GM21367 (cell line): ENCODE measurements around the gene ENAH.

Source experiments
- ATAC-seq: cut with Tn5 transposase; IDR thresholded peaks from one replicate; pipeline ENCODE4 v1.9.1; 2021; ENCODE audit not compliant: unreplicated experiment

ENAH gene

DNA sequence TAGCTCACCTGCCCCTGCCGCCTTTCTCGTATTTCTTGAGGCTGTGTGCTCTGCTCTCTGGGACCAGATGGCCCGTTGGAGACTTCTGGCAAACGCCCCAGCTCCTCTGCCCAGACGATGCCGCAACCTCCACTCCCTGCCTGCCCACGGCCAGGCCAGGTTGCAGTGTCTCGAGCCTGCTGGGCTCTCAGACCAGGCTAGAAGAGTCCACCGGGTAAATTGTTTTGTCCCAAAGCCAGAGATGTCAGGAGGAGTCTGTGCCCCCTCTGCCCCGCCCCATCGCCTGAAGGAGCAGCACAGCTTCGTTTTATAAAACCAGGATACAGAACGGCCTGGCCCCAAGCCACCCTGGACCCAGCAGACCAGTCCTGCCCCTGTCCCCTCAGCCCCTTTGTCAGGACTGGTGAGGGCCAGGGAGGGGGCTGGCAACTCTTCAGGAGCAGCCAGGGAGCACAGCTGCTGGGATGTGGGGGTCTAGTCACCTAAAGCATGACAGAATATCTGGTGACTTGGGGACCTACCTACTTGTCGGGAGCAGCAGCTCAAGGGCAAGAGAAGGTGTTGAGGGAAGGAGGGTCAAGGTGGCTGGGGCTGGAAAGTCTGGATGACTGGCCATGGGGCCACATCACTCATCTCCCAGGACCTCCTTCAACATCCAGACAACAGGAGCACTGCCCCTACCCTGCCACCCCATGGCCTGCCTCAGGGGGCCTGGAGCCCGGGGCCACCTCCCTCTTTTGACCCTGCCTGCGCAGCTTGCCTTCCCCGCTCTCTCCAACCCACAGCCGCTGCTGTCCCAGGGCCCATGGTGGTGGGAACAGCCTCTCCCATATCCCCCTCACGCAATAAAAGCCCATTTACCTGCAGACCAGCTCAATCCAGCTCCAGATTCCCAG lies 191.1 kb downstream of the ENAH start:
- no peak for ATAC-seq

DNA sequence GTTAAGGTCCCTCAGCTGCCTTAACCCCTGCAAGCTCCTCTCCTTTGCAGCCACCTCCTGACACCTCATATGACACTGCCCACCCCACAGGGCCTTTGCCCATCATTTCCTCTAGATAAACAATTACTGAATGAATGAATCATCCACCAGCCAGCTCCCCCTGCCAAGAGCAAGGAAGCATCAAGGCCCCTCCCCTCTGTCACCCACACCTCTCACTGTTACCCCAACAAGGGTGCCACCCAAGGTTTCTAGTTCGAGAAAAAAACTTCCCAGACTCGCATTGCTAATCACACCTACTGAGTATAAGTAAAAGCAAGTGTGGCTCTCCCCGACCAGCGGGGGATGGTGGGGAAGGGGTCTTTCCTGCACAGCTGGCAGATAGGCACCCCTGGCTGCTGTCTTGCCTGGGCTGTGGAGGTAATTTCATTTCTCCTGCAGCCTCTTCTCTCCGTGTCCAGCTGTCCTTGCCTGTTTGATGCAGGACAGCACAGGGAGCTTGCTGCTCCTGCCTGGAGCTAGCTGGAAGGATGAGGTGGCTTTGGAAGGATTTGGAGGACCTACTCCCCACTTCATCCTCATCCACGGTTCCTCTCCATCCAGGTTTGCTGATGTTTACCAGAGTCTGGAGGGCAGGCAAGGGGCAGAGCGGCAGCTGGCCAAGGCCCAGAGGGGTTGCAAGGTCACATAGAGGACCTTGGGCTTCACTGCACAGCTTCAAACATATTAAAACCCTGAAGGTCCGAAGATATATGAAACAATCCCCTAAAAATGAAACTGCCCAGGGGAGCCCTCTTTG lies 192.0 kb downstream of the ENAH start:
- no peak for ATAC-seq

DNA sequence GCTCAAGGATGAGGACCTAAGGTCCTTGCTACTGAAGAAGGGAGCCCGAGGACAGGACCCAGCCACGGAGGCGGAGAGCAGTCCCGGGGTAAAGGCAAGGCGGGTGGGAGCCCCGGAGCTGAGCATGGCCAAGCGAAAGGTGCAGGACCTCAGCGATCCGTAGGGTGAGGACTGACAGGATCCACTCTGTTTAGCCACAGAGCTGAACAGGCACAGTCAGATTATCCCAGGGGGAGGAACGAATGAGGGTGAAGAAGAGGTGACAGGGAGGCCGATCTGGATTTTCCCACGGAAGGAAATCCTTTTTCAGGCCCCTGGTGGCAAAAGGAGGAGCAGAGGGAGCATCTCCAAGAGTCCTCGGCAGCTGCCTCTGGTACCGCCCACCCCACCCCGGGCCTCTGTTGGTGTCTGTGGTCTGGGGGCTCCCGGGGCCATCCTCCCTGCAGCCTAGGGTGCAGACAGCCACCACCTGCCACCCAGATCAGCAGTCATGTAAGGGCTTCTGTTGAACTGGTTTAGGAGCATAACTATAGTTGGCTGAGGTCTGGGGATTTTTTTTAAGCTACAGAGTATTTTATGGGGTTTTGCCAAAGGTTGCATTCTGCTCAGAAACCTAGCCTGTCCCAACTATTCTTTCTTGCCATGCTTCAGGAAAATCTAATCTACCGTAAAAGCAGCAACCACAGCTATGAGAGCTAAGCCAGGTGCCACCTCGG lies 192.7 kb downstream of the ENAH start:
- ATAC-seq: no peak

DNA sequence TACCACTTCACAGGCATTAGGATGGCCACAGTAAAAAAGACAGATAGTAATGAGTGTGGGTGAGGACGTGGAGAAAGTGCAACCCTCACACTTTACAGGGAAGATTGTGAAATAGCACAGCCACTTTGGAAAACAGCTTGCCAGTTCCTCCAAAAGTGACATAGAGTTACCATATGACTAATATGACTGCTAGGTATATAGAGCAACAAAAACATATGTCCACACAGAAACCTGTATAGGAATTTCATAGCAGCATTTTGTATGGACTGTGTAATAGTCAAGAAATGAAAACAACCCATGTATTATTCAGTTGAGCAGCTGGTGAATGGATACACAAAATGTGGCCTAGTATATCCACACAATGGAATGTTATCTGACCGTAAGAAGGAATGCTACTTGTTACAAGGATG lies 194.7 kb downstream of the ENAH start:
- ATAC-seq: no peak

DNA sequence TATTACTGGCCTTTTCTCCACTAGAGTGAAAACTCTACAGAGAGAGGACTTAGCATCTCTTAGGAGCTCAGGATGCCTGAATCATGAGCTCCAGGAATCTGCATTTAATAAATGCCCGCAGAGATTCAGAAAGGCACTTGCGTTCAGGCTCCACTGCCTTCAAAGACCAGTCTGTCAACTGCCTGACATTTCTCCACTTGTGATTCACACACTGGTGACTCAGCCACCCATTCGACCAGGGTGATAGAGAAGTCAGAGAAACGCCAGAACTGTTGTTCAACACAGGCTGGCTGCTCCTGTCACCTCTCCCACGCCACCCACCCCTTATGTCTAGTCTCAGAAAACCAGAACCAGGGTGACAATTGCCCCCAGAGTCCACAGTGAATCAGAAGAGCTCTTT lies 198.2 kb downstream of the ENAH start:
- no peak for ATAC-seq

DNA sequence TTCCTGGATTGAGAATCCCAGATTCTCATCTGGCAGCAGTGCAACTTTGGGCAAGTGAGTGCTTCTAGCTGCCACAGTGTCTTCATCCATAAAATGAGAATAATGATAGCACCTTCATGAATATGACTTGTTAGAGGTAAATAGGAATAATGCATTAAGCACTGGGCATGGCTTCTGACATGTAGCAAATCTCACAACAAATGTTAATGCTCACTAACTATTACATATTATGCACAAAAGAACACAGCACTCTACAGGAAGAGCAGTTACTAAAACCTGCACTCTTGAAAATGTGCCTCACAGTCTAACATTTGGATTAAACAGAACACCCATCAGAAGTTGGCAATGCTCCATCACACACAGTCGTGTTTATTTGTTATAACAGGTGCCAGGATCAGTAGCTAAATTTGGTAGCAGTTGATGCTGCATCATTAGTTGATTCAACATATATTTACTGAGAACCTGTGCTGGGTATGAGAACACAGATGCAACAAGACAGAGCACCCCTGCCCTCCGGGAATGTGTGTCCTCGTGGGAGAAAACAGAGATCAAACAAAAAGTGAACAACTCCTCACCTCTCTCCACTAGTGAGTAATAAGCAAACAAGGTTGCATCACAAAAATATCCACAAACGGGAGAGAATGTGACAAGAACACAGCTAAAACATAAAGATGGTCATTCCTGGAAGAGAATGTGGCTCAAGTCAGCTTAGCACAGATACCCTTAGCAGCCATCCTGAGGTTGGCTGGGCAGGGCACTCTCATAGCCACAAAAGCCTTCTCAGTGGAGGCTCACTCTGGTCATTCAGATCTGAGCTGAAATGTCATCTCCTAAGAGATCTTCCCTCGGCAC lies 198.9 kb downstream of the ENAH start:
- ATAC-seq: no peak

DNA sequence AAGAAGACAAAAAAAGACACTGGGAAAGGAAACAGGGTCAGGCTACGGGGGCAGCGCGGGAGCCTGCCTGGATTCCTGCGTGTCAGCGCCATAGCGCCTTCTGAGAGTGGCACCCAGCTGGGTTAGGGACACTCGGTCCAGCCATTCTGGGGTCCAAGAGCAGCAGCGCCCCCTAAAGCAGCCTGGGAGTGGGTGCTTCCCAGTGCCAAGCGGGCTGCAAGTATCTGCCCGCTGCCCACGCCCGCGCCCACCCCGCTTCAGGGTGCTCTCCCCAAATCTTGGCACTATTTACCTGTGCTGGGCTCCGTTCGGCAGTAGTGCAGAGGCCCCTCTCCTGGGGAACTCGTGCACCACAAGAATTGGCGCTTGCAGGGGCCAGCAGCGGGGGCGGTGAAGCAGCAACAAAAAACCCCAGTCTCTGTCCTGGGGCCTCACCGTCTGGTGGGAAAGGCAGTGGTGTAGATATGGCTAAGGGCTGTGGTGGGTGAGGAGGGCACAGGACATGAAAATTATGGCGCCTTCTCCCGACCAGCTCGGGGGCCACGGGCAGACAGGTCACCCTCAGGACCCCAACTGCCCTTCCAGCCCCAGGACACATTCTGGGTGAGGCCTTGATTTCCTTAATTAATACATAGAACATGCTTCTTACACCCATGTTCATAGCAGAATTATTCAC lies 200.9 kb downstream of the ENAH start:
- ATAC-seq: no peak

DNA sequence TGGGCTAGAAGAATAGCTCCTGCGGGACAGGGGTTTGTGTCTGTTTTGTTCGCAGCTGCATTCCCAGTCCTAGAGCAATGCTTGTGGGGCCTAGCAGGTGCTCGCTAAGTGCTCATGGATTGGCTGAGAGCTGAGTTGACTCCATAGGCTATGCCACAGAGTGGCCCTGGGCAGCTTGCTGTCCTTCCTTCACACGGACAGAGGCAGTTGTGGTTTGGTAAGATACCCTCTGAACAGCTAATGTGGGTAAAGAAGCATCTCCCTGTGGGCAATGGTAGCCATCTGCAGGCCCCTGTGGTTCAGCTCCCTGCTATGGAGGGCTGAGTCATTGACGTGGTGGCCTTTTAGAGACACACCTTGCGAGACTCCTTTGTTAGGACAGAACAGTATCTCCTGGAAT lies 201.6 kb downstream of the ENAH start:
- no peak for ATAC-seq

DNA sequence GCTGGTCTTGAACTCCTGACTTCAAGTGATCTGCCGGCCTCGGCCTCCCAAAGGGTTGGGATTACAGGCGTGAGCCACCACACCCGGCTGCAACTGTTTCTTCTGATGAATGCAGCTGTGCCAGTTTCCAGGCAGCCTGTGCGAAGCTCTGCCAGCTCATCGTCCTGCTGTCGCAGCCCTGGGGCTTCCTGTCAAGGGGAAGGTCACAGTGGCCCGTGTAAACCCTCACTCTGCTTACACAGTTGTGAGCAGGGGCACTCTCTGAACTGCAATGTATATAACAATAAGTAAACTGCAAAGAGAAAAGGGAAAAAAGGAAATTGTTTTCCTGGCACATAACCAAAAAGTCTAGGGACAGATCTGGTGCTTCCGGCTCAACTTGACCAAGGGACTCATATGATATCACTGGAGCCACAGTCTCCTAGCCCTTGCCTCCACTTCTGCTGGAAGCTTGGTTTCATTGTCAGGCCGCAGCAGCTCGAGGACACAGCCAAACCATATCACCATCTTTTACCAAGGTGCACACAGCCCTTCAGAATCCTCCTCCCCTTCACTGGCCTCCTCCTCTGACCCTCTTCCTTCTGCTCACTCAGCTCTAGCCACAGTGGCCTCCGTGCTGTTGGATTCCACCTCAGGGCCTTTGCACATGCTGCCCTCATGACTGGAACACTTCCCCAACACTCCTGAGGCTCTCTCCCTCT lies 202.3 kb downstream of the ENAH start:
- ATAC-seq: no peak

DNA sequence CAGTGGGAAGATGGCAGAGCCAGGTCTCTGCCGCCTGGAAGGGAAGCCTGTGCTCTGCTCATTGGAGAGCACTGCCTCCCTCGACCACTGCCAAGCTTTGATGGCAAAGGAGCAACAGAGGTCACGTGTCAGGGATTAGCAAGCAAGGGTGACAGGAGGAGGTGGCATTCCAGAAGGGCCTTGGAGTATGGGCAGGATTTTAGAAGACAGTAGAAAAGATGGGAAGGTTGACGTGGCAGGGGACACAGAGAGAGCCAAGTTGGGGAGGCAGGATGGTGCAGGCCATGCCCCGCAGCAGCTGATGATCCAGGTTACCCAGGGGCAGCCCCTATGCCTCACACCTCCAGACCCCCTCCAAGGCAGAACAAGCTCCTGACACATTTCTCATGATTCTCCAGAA lies 203.1 kb downstream of the ENAH start:
- no peak for ATAC-seq

DNA sequence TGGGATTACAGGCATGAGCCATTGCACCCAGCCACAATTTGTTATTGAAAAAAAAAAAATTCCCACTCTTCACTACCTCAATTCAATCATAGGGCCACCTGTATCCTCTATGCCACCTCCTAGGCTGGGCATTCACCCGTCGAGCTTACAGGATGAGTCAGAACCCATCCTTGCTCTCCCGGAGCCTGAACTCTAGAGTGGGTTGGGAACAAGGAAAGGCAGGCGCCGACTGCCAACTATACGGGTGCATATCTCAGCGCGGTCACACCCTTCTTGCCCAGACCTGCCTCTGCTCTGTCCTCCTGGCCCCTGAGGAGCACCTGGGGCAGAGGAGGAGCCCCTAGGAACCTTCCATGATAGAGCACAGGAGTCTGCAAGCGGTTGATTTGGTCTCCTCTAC lies 203.7 kb downstream of the ENAH start:
- no peak for ATAC-seq

DNA sequence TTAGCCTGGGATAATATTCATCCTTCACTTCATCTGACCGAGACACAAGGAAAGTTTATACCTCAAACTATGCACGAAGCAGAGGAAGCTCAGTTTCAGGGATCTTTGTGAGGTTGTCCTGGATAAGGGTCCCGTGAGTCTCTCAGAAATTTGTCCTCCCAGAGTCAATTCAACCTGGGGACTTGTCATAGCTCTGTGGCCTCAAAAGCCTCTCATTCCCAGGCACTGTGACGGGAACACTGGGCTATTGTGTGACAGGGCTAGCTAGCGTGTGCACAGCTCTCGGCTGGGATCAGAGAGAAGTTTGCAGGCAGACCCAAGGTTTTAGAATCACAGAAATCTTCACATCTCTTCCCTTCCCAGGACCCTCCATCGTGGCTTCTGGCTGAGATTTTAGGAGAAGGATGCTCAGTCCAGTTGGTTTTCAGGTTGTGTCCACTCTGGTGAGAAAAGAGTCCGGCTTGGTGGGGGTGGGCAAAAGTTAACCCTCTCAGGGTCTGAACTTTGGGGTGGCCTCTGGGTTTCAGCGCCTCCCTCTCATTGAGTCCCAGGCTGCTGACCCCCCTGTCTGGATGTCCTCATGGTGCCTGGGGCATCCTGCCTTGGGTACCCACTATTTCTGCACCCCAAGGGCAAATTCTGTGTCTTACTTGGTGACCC lies 204.6 kb downstream of the ENAH start:
- no peak for ATAC-seq

DNA sequence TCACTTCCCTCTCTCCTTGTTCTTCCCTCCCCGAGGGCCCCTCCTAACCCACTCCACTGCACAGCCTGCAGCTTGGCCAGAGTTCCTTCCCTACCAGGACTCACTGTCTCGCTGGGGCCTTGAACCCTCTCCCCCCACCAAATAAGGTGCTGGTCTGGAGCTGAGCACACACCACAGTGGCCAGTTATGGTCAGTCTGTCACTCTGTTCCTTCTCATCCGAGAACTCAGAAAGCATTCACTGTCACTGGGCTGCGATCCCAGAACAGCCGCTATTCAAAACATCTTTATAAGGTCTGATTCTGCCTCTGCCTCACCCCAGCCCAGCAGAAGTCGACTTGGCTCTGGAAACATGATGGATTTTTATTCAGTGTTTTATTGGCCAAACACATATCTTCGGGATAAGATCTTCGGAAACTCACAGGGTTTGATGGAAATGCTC lies 205.3 kb downstream of the ENAH start:
- ATAC-seq: no peak

DNA sequence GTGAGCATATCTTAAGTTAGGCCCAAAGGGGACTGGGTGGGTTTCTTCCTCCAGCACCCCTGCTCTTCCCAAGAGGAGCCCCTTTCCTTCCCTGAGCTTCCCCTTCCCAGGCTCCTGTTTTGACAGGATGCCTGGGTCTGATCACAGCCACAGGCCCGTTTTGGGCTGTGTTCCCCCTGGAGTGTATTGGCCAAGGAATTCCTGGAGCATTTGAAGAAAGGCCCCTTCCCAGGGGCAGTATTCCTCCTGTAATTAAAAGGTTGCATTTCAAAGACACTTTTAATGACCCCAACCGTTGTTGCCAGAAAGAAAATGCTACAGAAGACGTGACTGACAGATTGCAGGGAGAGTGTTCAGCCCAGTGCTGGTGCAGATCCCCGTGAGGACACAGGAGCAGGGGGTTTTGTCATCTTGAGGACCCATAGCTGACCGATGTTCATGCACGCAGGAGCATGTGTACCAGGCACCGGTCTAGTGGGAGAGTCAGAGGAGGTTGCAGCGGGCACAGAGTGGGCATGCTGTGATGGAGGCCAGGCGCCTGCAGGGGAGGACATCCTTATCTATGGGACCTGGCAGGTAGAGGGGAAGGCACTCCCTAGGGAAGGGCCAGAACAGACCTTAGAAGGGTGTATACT lies 205.8 kb downstream of the ENAH start:
- ATAC-seq: no peak

DNA sequence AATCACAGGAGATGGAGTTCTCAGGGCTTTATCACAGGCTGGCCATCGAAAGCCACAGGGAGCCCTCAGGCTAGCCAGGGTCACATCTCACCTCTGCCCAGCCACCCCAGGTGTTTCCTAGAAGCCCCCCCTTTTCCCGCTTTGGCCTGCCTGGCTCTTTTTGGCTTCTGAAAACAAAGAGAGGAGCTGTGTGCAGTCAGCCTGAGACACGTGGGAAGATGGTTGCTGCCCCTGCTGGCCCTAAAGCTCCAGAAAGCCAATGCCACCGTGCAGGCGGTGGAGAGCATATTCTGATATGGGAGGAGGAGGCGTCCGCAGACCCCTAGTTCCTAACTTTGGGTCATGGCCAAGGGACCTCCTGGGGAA lies 206.3 kb downstream of the ENAH start:
- no peak for ATAC-seq

DNA sequence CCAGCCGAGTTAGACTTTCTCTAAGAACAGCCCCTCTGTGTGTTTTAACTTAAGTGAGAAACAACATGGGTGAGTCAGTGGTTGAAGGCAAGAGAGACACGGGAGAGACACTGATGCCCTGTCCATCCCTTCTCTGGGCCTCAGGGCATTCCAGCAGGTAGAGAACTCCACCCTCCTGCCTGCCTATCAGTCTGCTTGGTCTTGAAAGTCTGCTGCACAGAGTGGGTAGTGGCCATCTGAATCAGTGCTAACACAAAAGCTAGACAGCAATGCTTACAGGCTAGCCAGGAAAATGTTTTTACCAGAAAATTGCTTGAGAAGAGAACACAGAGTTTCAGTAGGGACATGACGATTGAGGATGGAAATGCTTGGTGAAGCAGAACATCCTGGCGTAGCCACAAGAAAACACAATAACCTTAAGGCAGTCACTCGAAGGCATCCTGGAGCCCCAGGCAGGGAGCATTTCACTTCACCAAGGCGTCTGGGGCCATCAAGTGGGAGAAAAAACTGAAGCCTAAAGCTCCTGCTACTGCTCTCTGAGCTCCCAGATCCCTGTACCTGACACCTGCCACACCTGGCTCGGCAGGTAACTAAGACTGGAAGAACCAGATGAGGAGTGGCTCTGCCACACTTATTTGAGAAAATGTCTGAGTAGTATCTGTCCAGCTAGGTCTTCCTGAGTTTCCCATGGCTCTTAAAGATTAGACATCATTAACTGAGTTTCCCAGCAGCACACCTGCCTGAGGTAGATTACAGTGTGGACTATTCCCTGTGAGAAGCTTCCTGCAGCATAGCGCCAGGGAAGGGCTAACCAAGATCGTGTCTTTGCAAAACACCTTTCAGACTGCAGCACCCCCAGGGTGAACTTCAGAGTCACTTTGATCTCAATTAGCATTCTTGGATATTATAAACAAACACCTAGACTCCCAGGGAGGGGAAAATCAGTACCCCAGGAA lies 207.0 kb downstream of the ENAH start:
- ATAC-seq: no peak

DNA sequence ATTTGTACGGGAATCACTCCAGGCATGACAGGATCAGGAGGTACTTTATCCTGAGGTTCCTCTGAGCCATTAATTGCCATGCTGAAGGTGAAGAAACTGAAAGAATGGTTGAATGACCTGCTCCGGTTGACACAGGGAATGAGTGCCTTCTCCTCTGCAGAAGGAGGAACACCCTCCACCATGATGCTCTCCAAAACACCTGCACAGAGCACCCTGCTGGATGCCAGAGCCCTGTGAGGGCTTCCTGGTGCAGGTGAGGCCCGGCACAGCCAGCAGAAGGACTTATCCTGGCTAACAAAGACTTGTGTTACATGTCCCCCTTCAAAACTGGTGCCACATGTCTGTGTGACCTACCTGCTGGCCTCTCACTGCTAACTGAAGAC lies 210.8 kb downstream of the ENAH start:
- ATAC-seq: no peak
